H1 (cell line): ENCODE results near the gene ABI2. TPM values are rescaled to one million over a fixed set of nuclear protein-coding genes. Genes with fewer than 3 reads are reported as not detected.

Experiments
- CTCF ChIA-PET: fragments of 300-600 bp; sonication (Branson Sonifier 250); formaldehyde crosslinking; loops from one replicate; lab custom pipeline; 2021; ENCODE audit not compliant: partially characterized antibody; lab: Charles Lee
- POLR2A ChIA-PET: fragments of 300-600 bp; sonication (Branson Sonifier 250); formaldehyde crosslinking; loops from one replicate; lab custom pipeline; 2021; ENCODE audit warnings: inconsistent platforms; ENCODE audit not compliant: partially characterized antibody; lab: Charles Lee
- DNase-seq, 2 experiments: peaks; one replicate each; pipeline versions ENCODE4 v3.0.0 to v3.0.0-alpha.2; 2010 to 2022; ENCODE audit warnings: low spot score in 2 of 2, low read depth in 1 of 2, mixed read lengths in 1 of 2
- FAIRE-seq: peaks from 2 replicates; lab custom pipeline; 2011; peaks lifted over from hg19 to GRCh38; lab: Jason Lieb, UNC
- H2AFZ ChIP-seq: 2 replicates; pipeline ENCODE4 v1.8.1; 2012; ENCODE audit warnings: low read length, inconsistent platforms
- H2AK5ac ChIP-seq: 2 replicates; pipeline ENCODE4 v1.6.1; 2013; ENCODE audit warnings: low read depth, low read length
- H2BK120ac ChIP-seq: replicated peaks from 2 replicates; pipeline ENCODE3; 2013; ENCODE audit warnings: low read depth, low read length, inconsistent platforms
- H2BK12ac ChIP-seq: 2 replicates; pipeline ENCODE4 v1.6.1; 2013; ENCODE audit warnings: low read depth, low read length
- H2BK15ac ChIP-seq: 2 replicates; pipeline ENCODE4 v1.6.1; 2013; ENCODE audit warnings: low read length
- H2BK20ac ChIP-seq: 2 replicates; pipeline ENCODE4 v1.6.1; 2013; ENCODE audit warnings: low read length
- H2BK5ac ChIP-seq: 2 replicates; pipeline ENCODE4 v1.6.1; 2013; ENCODE audit warnings: low read depth, low read length
- H3K14ac ChIP-seq: 2 replicates; pipeline ENCODE4 v1.6.1; 2013; ENCODE audit warnings: inconsistent platforms; ENCODE audit not compliant: insufficient read length
- H3K18ac ChIP-seq: 2 replicates; pipeline ENCODE4 v1.6.1; 2013; ENCODE audit warnings: low read length; ENCODE audit errors: extremely low read depth
- H3K23ac ChIP-seq: 2 replicates; pipeline ENCODE4 v1.6.1; 2013; ENCODE audit warnings: inconsistent platforms; ENCODE audit not compliant: insufficient read length
- H3K23me2 ChIP-seq: 2 replicates; pipeline ENCODE4 v1.6.1; 2013; ENCODE audit warnings: low read depth, low read length
- H3K27ac ChIP-seq: 2 replicates; pipeline ENCODE4 v1.6.1; 2011; ENCODE audit warnings: low read depth, low read length, inconsistent platforms
- H3K27me3 ChIP-seq, 4 experiments: replicated peaks in 1 of 4; 1 replicate in 1 of 4; 2 replicates in 3 of 4; pipeline versions ENCODE4 v1.6.1 to v1.8.1; 2011 to 2013; ENCODE audit warnings: low read length in 3 of 4, mild to moderate bottlenecking in 3 of 4, inconsistent platforms in 2 of 4, mixed read lengths in 2 of 4, moderate library complexity in 1 of 4; ENCODE audit not compliant: control insufficient read depth in 3 of 4, insufficient read depth in 3 of 4; ENCODE audit errors: extremely low read depth in 1 of 4
- H3K36me3 ChIP-seq, 4 experiments: 2 replicates each; pipeline versions ENCODE4 v1.6.1 to v1.8.1; 2011 to 2013; ENCODE audit warnings: mild to moderate bottlenecking in 4 of 4, low read length in 3 of 4, moderate library complexity in 2 of 4, control low read depth in 1 of 4, inconsistent platforms in 1 of 4; ENCODE audit not compliant: insufficient read depth in 4 of 4, control insufficient read depth in 2 of 4
- H3K4ac ChIP-seq: replicated peaks from 2 replicates; pipeline ENCODE3; 2013; ENCODE audit warnings: low read length, low read depth, mixed read lengths, inconsistent platforms; ENCODE audit not compliant: insufficient read length
- H3K4me1 ChIP-seq, 4 experiments: replicated peaks in 1 of 4; 1 replicate in 1 of 4; 2 replicates in 3 of 4; pipeline versions ENCODE4 v1.6.1 to v1.8.1; 2011 to 2013; ENCODE audit warnings: low read length in 3 of 4, inconsistent platforms in 2 of 4, mixed read lengths in 1 of 4; ENCODE audit not compliant: insufficient read depth in 4 of 4, control insufficient read depth in 3 of 4
- H3K4me2 ChIP-seq, 2 experiments: 2 replicates each; pipeline versions ENCODE4 v1.6.1 to v1.8.1; 2011 to 2013; ENCODE audit warnings: low read depth in 2 of 2, low read length in 2 of 2, control low read depth in 1 of 2, inconsistent platforms in 1 of 2, mild to moderate bottlenecking in 1 of 2; ENCODE audit not compliant: insufficient read depth in 1 of 2
- H3K4me3 ChIP-seq, 4 experiments: fragments of 200-600, 300-600 bp in 1 of 4; sonication (generic), shearing (Covaris generic), sonication (Bioruptor Twin) in 1 of 4; 2 replicates each; pipeline versions ENCODE4 v1.5.1 to v1.8.1; 2011 to 2016; ENCODE audit warnings: low read length in 4 of 4, low read depth in 3 of 4, control low read depth in 2 of 4, inconsistent platforms in 2 of 4, mild to moderate bottlenecking in 2 of 4, mixed read lengths in 1 of 4, moderate library complexity in 1 of 4; ENCODE audit not compliant: insufficient read depth in 2 of 4; ENCODE audit errors: extremely low read depth in 1 of 4
- H3K56ac ChIP-seq: replicated peaks from 2 replicates; pipeline ENCODE3; 2013; ENCODE audit warnings: low read depth, mild to moderate bottlenecking, mixed read lengths, low read length, inconsistent platforms; ENCODE audit not compliant: insufficient read length
- H3K79me1 ChIP-seq: 2 replicates; pipeline ENCODE4 v1.6.1; 2013; ENCODE audit warnings: low read depth, low read length, control low read depth
- H3K79me2 ChIP-seq, 2 experiments: 2 replicates each; pipeline versions ENCODE4 v1.6.1 to v1.8.1; 2012 to 2013; ENCODE audit warnings: low read length in 2 of 2, mild to moderate bottlenecking in 2 of 2, inconsistent platforms in 1 of 2; ENCODE audit not compliant: insufficient read depth in 2 of 2, control insufficient read depth in 1 of 2
- H3K9ac ChIP-seq, 4 experiments: replicated peaks in 1 of 4; 1 replicate in 1 of 4; 2 replicates in 3 of 4; pipeline versions ENCODE4 v1.6.1 to v1.8.1; 2011 to 2013; ENCODE audit warnings: low read depth in 3 of 4, low read length in 3 of 4, control low read depth in 2 of 4, mild to moderate bottlenecking in 2 of 4, moderate library complexity in 2 of 4, inconsistent platforms in 1 of 4; ENCODE audit errors: extremely low read depth in 1 of 4
- H3K9me3 ChIP-seq, 2 experiments: 2 replicates each; pipeline versions ENCODE4 v1.6.1 to v1.8.1; 2012 to 2013; ENCODE audit warnings: mild to moderate bottlenecking in 2 of 2, moderate library complexity in 2 of 2, control low read depth in 1 of 2, inconsistent platforms in 1 of 2, low read depth in 1 of 2, low read length in 1 of 2, mixed read lengths in 1 of 2; ENCODE audit not compliant: insufficient read depth in 2 of 2
- H4K20me1 ChIP-seq, 2 experiments: replicated peaks in 1 of 2; 2 replicates each; pipeline versions ENCODE3 to v1.8.1; 2011 to 2013; ENCODE audit warnings: inconsistent platforms in 2 of 2, low read length in 2 of 2, mild to moderate bottlenecking in 1 of 2; ENCODE audit not compliant: insufficient read depth in 2 of 2, control insufficient read depth in 1 of 2
- H4K5ac ChIP-seq: 2 replicates; pipeline ENCODE4 v1.6.1; 2013; ENCODE audit warnings: low read length, low read depth, mixed read lengths, inconsistent platforms; ENCODE audit not compliant: insufficient read length
- H4K8ac ChIP-seq: 2 replicates; pipeline ENCODE4 v1.8.0; 2013; ENCODE audit warnings: mild to moderate bottlenecking, moderate library complexity, low read length, inconsistent platforms; ENCODE audit not compliant: insufficient read depth; ENCODE audit errors: extremely low read depth
- H4K91ac ChIP-seq: replicated peaks from 2 replicates; pipeline ENCODE3; 2013; ENCODE audit warnings: low read length, mixed read lengths, inconsistent platforms; ENCODE audit not compliant: insufficient read length
- ASH2L ChIP-seq: fragments of 200-600, 300-600 bp; sonication (generic); IDR thresholded peaks from one replicate; pipeline ENCODE4 v1.7.1; 2017; ENCODE audit warnings: low read length
- CREB1 ChIP-seq: IDR thresholded peaks from 2 replicates; pipeline ENCODE4 v1.6.1; 2012; ENCODE audit warnings: inconsistent platforms
- FOSL1 ChIP-seq: IDR thresholded peaks from 2 replicates; pipeline ENCODE4 v1.6.1; 2011; ENCODE audit warnings: mild to moderate bottlenecking, low read depth, low read length, moderate library complexity; ENCODE audit not compliant: insufficient read depth
- KDM5A ChIP-seq: fragments of 200-600 bp; IDR thresholded peaks from 2 replicates; pipeline ENCODE4 v1.7.1; 2012; ENCODE audit warnings: mild to moderate bottlenecking, low read length, inconsistent platforms, mixed read lengths
- NANOG ChIP-seq: IDR thresholded peaks from 2 replicates; pipeline ENCODE4 v1.6.1; 2011; ENCODE audit warnings: low read length, low read depth, mild to moderate bottlenecking, inconsistent platforms; ENCODE audit not compliant: insufficient read depth, poor library complexity, severe bottlenecking
- POLR2A ChIP-seq, 2 experiments: IDR thresholded peaks; 1 replicate in 1 of 2; 2 replicates in 1 of 2; pipeline ENCODE4 v1.6.1; 2011; ENCODE audit warnings: low read depth in 2 of 2, low read length in 2 of 2, mild to moderate bottlenecking in 2 of 2; ENCODE audit errors: control extremely low read depth in 1 of 2
- POU5F1 ChIP-seq: IDR thresholded peaks from 2 replicates; pipeline ENCODE4 v1.6.1; 2011; ENCODE audit warnings: low read depth, mild to moderate bottlenecking, low read length, moderate library complexity
- SP2 ChIP-seq: IDR thresholded peaks from 2 replicates; pipeline ENCODE4 v1.6.1; 2012; ENCODE audit warnings: mild to moderate bottlenecking, low read length, inconsistent platforms
- SUZ12 ChIP-seq: fragments of 200-600 bp; sonication (generic); IDR thresholded peaks from 2 replicates; pipeline ENCODE4 v1.6.1; 2012; ENCODE audit warnings: mild to moderate bottlenecking, inconsistent platforms, low read length, moderate library complexity, mixed read lengths
- TAF7 ChIP-seq: optimal IDR thresholded peaks from 2 replicates; pipeline ENCODE3; 2011; ENCODE audit warnings: low read depth, mild to moderate bottlenecking, inconsistent platforms, low read length, moderate library complexity, borderline replicate concordance
- TBP ChIP-seq: IDR thresholded peaks from 2 replicates; pipeline ENCODE4 v1.6.1; 2011; ENCODE audit warnings: low read depth, low read length, improper control_type of control experiment
- TEAD4 ChIP-seq: IDR thresholded peaks from 2 replicates; pipeline ENCODE4 v1.6.1; 2012; ENCODE audit warnings: low read depth, low read length, inconsistent platforms, mixed read lengths
- USF2 ChIP-seq: IDR thresholded peaks from 2 replicates; pipeline ENCODE4 v1.6.1; 2011; ENCODE audit warnings: low read length, improper control_type of control experiment
- WGBS, 2 experiments: shearing (Covaris generic) in 1 of 2; methylation state at CpG; one replicate each; pipeline versions ENCODE4 v1.1.6 to v1.1.7; 2013 to 2015; ENCODE audit warnings: low lambda C conversion rate in 2 of 2, mixed read lengths in 2 of 2, inconsistent platforms in 1 of 2, low coverage in 1 of 2, missing lambda C conversion rate in 1 of 2; ENCODE audit not compliant: insufficient replicate concordance in 2 of 2, insufficient coverage in 1 of 2, insufficient read length in 1 of 2; ENCODE audit errors: extremely low coverage in 1 of 2, missing lambda C conversion rate in 1 of 2; 5-methylcytosine and 5-hydroxymethylcytosine counted together
- polyA plus RNA-seq, 7 experiments: library from polyadenylated mRNA; depleted of rRNA in 3 of 7; stranded (reverse) in 5 of 7; unstranded in 2 of 7; fragments of >200 nt in 5 of 7; fragments of 200-250 nt in 2 of 7; gene quantifications; 1 replicate in 5 of 7; 2 replicates in 1 of 7; 4 replicates in 1 of 7; pipeline versions ENCODE4 v1.2.1 to v1.2.3, GENCODE V29; 2011 to 2013; ENCODE audit warnings: missing spikeins in 2 of 7, mixed read lengths in 2 of 7
- total RNA-seq: library from RNA; stranded (reverse); fragmentation: NEBNext Ultra II Directional; extraction: Animal tissue kit (Norgen Biotek cat#: 25700); gene quantifications from 2 replicates; pipeline ENCODE4 v1.2.1, GENCODE V29; 2021

ABI2 gene
- total and polyA plus RNA-seq, 2 of the 8 experiments (the other 6 are each of a cell fraction or from before 2014, with no cell fraction given) = 62.3 to 118 TPM

- no peak overlapping the region for H3K27ac ChIP-seq
- H4K20me1 ChIP-seq = no peaks in the 10 kb centered on the region
- H3K9ac ChIP-seq = no peak overlapping the region
- H4K8ac ChIP-seq = no peak overlapping the region
- ChIA-PET POLR2A (interaction anchor here (0.6 to 1.3 kb wide), 2 partner anchors 9 to 53 kb away, joined by 3 to 4 read pairs; no protein-coding TSS in a partner anchor), CTCF (interaction anchor here (0.7 to 1.2 kb wide), 5 partner anchors 12 to 92 kb away, joined by 3 to 6 read pairs (median 4); no protein-coding TSS in a partner anchor)
- no peak overlapping the region for H3K56ac ChIP-seq
- H3K4me1 ChIP-seq = no peaks in the 10 kb centered on the region
- H2BK15ac ChIP-seq = no peak overlapping the region
- H3K27me3 ChIP-seq = no peaks in the 10 kb centered on the region
- H3K4me2 ChIP-seq = no peak overlapping the region
- H2BK12ac ChIP-seq = no peak overlapping the region
- no peak overlapping the region for H4K91ac ChIP-seq
- no peak overlapping the region for H4K5ac ChIP-seq
- H2BK120ac ChIP-seq = no peak overlapping the region
- no peak overlapping the region for H3K18ac ChIP-seq
- H3K4me3 ChIP-seq = no peak overlapping the region
- H3K4ac ChIP-seq = no peak overlapping the region
- H3K23ac ChIP-seq = no peak overlapping the region
- no peaks in the 10 kb centered on the region for H3K79me2 ChIP-seq
- DNase-seq (no peak), FAIRE-seq (no peak)
- no peak overlapping the region for H2AFZ ChIP-seq
- no peak overlapping the region for H3K14ac ChIP-seq
- H2BK5ac ChIP-seq = no peak overlapping the region
- H2BK20ac ChIP-seq = no peak overlapping the region
- H3K23me2 ChIP-seq = no peaks in the 10 kb centered on the region; the same call in 1 of the 2 replicates
- H3K36me3 ChIP-seq = peaks cover 0 to 4% (median 1%) of the 10 kb centered on the region in 4 experiments; a peak in 3 of 8 replicates
- 93% methylated on average over 3 of the region's 3 CpGs; no CpG with 5 or more reads in 1 of the 2 experiments for WGBS, 2 experiments
- peaks cover 6% of the 10 kb centered on the region in 2 experiments; a peak in 1 of 4 replicates for H3K9me3 ChIP-seq
- H2AK5ac ChIP-seq = no peak overlapping the region
- no peaks in the 10 kb centered on the region for H3K79me1 ChIP-seq
- no peak for TF ChIP-seq USF2
- no peak for TF ChIP-seq FOSL1
- no peak for TF ChIP-seq POU5F1
- TF ChIP-seq CREB1 = no peak
- no peak for TF ChIP-seq SUZ12
- no peak for TF ChIP-seq NANOG
- no peak for TF ChIP-seq KDM5A
- no peak for TF ChIP-seq TEAD4
- TF ChIP-seq ASH2L = no peak
- TF ChIP-seq POLR2A (IDR thresholded peaks at IDR 0.05; ENCODE audit: control extremely low read depth in 1 of 2, low read depth in 2 of 2, low read length in 2 of 2) = no peak
- no peak for TF ChIP-seq SP2
- no peak for TF ChIP-seq TAF7
- TF ChIP-seq TBP = no peak
Observed at GRCh38 chr2:203310688-203311436, 17.3 kb upstream of the ABI2 start.
